G401 (cell line): ENCODE measurements around the gene TNFRSF4. TPM values are rescaled to one million over a fixed set of nuclear protein-coding genes. Genes with fewer than 3 reads are reported as not detected.
"Not testable (repeated sequence)": the region's sequence is repeated elsewhere in the genome, so short reads cannot be mapped to it uniquely, and the experiment has no call there.

ENCODE experiments used
- DNase-seq: peaks from one replicate; pipeline ENCODE4 v3.0.0-alpha.2; 2015; ENCODE audit warnings: low spot score
- in situ Hi-C: cut with HindIII; loops from 2 replicates; pipeline ENCODE4 v1.10.0; 2016; ENCODE audit warnings: low sequenced_read_pairs, mixed read lengths
- total RNA-seq: library from RNA; depleted of rRNA; stranded (reverse); fragments of >200 nt; shearing (Covaris generic); gene quantifications from 2 replicates; pipeline ENCODE4 v1.2.3, GENCODE V29; 2014

The TNFRSF4 gene
- total RNA-seq, 1 experiment from 2014 or later = not detected

DNA sequence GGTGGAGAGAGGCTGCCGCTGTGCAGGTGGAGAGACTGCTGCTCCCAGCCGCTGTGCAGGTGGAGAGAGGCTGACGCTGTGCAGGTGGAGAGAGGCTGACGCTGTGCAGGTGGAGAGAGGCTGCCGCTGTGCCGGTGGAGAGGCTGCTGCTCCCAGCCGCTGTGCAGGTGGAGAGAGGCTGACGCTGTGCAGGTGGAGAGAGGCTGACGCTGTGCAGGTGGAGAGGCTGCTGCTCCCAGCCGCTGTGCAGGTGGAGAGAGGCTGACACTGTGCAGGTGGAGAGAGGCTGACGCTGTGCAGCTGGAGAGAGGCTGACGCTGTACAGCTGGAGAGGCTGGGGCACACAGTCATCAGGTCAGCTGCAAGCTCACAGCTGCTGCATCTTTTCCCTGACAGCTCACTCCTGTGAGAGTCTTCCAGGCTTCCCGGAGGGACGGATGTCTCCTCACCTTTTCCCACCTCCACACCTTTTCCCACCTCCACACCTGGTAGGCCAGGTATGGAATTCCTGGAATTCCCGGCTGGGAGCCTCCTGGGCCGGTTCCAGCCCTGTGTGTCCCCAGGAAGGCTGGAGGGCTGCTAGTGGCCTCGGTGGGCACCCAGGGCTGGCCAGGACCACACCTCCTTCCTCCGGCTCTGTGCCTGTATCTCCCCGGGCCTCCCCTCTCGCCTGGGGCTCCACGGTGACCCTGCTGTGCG is 37.7 kb downstream of the TNFRSF4 start:
- DNase-seq, in situ Hi-C loops: not testable (repeated sequence)

DNA sequence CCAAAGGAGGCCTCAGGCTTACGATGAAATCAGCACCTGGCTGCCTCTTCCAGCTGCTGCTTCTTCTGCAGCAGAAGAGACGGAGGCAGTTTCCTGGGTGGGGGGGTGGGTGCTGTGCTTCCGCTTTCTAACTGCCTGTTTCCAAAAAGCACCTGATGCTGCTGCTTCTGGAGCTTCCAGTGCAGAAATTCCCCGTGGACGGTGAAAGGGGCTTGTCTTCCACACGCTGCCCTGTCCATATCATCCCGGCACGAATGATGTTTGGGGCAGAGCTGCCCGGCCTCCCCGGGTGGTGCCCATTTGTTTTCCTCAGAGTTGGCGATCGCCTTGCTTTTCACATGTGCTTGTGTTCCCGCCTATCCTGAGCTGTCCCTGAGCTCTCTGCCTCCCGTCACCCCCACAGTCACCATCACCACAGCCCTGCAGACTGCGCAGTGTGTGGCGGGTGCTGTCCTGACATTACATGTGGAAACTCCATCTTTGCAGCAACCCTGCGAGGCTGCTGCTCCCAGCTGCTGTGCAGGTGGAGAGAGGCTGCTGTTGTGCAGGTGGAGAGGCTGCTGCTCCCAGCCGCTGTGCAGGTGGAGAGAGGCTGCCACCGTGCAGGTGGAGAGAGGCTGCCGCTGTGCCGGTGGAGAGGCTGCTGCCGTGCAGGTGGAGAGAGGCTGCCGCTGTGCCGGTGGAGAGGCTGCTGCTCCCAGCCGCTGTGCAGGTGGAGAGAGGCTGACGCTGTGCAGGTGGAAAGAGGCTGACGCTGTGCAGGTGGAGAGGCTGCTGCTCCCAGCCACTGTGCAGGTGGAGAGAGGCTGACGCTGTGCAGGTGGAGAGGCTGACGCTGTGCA is 38.5 kb downstream of the TNFRSF4 start:
- no peak for DNase-seq
- in situ Hi-C loops = no loop called here

DNA sequence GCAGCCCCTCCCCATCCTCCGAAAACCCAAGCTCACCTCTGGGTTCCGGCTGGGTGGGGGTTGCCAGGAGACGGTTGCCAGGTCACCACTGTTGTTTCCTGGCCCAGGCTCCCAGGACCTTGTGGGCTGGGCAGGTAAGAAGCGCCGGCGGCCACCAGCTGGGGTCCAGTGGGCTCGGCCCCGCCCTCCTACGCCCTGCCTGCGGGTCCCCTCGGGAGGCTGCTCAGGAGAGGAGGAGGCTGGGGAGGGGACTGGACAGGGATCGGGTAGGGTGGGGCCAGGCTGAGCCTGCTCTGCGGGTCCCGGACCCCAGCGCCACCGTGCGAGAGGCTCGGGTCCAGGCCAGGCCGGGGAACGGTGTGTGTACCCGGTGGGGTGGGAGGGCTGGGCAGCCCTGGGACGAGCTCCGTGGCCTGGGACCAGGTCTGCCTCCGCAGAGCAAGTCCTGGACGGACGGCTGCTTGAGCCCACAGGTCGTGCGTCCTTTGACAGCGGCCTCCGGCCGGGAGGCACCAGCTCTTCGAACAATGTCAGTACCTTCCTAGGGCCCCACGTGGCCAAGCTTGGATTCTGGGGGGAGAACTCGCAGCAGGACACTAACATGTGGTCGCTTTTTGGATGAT is 40.0 kb downstream of the TNFRSF4 start, which contains the start of gene TTLL10:
TSS of gene TTLL10 (plus strand) at position 88 of the 623 bp plus-strand sequence. CDS start 5,336 bp downstream, outside the sequence.
- no peak for DNase-seq
- in situ Hi-C loops = loop anchor here (5.0 kb wide), 1 partner anchor 47 kb away; no protein-coding TSS in a partner anchor

DNA sequence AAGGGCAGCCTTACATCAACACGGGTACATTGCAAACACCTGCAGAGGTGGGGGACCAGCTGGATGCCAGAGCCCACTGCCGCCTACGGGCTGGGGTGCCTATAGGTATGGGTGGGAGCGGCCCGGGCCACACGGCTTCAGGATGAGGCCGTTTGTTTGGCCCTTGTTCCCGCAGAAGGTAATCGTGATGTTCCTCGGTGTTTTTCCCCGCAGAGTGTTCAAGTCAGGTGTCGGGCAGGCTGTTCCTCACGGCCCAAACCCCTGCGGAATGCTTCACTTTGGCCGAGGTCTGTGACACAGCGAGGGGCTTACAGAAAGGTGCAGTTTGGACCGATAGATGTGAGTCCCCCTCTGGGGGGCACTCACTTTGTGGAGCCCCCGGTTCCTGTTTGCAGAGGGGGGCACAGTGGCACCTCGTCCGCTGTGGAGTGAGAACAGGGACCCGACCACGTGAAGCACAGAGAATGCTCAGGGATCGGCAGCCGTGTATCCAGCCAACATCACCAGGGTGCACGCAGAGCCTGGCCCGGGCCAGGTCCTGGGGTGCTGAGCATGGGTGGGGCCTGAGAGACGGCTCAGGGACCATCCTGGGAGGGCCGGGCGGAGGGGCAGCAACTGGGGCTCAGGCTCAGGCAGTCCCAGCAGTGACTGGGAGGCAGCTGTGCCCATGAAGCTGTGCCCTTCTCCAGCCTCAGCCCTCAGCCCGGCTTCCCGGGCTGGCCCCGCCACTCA is 40.7 kb downstream of the TNFRSF4 start:
- in situ Hi-C loops = loop anchor here (5.0 kb wide), 1 partner anchor 46 kb away; no protein-coding TSS in a partner anchor
- DNase-seq = no peak

DNA sequence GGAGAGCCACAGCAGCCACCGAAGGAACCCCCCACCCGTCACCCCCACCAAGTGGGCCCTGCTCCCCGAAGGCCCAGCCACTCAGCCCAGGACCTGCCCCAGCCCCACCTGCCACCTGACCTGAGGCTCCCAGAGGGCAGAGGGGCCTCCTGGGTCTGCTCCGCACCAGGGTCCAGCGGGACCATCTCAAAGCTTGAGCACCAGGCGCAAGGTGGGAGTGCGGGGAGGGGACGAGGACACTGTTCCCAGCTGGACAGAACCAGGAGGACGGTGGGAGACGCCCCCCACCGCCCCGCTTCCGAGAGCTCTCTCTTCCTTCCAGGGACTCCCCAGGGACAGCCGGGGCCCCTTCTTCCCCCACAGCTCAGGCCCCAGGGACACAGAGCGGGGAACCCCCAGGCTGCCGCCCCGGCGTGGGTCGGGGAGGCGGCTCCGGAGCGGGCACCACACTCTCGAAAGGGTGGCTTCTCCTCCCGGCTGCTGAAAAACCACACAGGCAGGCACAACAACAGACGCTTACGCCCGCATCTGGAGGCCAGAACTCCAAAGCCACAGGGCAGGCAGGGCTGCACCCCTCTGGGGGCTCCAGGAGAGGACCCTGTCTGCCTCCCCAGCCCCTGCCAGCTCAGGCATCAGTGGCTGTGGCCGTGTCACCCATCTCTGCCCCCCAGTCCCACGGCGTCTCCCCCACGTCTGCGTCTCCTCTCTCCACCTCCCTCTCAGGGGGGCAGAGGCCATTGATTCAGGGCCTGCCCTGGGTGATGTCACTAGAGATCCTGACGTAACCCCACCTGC is 42.2 kb downstream of the TNFRSF4 start:
- in situ Hi-C loops = loop anchor here (5.0 kb wide), 1 partner anchor 44 kb away; no protein-coding TSS in a partner anchor
- DNase-seq = no peak

DNA sequence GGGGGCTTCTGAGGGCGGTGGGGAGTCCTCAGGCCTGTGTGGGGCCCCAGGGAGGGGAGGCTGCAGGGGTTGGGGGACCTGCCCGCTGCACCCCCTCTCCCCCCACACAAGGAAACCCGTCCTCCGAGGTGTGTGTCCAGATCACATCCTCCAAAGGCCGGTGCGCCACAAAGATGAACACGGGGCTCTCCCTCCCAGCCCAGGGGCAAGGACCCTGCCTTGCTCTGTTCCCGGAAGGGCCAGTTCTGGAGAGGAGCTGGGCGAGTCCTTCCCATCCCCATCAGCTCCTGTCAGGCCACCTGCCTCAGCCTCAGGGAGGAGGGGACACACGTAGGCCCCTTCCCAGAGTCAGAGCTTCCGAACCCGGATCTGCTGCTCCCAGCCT is 42.8 kb downstream of the TNFRSF4 start:
- no peak for DNase-seq
- in situ Hi-C loops = loop anchor here (5.0 kb wide), 1 partner anchor 44 kb away; no protein-coding TSS in a partner anchor

DNA sequence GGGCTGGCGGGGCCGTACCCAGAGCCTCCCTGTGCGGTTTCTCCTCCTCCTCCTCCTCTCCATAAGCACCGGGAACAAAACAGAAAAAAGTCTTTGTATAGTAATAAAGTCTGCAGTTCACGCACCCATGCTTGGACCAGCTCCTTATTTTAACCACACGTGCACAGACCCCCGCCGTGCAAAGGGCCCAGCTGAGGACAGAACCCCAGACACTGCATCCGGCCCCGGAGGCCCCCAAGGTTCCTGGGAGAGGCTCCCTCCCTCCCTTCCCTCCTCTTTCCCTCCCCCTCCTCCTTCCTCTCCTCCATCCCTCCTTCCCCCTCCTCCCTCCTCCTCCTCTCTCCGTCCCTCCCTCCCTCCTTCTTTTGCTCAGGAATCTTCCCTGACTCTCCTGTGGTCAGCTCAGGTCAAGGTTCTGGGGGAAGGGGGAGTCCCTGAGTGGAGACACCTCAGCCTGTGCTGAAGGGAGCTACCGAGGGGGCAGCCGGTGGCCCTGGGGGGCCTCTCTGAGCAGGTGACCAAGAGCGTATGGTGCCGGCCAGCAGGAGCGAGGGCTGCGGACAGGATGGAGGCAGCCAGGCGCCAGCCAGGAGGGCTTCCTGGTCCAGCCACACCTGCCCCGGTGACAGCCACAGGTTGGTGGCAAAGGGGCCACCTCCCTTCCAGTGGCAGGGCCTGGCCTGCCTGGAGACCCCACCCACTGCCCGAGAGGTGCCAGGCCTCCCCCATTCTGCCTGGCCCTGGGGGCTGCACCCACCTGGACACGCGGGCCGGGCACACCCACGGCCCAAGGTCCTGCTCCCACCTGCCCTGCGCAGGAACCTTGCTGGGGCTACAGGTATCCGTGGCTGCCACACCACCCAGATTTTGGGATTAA is 43.5 kb downstream of the TNFRSF4 start:
- DNase-seq = no peak
- in situ Hi-C loops = loop anchor here (5.0 kb wide), 1 partner anchor 43 kb away; no protein-coding TSS in a partner anchor

DNA sequence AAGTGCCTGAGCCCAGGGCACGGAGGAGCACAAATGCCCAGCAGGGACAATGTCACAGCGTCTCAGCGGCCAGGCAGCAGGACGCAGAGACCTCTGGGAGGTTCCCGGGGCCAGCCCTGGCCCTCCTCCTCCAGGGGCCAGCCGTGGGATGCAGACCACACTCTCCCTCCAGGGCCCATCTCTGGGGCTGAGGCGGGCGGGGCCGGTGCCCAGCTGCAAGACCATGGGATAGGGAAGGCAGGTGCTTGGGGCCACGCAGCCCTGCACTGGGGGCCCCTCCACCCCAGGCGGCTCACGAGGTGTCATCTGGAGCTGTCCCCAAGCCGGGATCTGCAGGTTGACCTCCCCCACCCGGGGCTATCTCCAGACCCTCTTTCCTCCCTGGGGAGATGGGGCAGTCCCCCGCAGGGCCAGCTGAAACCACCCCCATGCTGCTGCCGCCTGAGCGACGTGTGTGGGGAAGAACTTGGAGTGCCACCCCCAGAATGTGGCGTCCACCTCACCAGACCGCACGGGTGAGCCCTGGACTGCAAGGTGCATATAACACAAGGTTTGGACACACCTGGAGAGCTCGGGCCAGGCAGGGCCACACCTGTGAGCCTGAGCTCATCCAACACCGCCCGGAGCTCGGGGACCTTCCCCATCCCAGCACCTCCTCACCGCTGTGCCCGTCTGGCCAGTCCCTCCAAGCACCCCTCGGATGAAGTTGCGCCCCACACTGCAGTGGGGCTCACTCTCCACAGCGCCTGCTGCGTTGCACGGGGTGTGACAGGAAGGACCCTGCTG is 44.3 kb downstream of the TNFRSF4 start:
- in situ Hi-C loops = loop anchor here (5.0 kb wide), 1 partner anchor 42 kb away; no protein-coding TSS in a partner anchor
- no peak for DNase-seq

DNA sequence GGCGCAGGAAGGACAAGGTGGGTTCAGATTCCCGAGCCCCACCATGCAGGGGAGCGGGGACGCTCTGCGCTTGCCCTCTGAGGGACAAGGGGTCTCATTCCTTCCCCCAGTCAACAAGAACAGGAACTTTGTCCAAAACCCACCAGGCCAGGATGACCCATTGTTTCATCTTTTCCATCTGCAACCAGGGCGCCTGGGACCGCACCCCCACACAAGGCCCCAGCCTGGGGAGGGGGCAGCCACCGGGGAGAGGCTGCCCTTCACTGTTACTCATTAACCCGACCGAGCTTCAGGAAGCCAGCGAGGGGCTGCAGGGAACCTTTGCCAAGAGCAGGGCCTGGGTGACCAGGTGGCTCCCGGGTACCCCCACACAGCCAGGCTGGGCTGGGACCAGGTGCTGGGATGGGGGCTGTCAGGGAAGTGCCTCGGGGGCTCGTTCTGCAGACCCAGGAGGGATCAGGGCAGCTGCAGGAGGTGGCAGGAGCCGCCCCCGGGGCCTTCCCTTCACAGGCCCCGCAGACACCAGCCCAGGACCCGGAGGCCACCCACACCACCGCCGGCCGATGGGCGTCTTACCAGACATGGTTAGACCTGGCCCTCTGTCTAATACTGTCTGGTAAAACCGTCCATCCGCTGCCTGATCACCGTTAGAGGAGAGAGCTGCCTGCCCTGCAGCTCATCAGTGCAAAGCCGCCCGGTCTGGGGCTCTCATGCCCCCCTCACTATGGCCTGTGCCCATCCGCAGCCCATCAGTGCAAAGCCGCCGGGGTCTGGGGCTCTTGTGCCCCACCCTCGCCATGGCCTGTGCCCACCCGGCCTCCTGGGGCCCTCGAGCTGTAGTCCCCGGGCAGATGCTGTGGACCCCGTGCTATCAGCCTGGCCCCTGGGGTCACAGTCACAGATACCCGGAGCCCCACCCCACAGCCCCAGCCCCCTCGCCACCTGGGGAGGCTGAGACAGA is 45.2 kb downstream of the TNFRSF4 start:
- DNase-seq = no peak
- in situ Hi-C loops = no loop called here

DNA sequence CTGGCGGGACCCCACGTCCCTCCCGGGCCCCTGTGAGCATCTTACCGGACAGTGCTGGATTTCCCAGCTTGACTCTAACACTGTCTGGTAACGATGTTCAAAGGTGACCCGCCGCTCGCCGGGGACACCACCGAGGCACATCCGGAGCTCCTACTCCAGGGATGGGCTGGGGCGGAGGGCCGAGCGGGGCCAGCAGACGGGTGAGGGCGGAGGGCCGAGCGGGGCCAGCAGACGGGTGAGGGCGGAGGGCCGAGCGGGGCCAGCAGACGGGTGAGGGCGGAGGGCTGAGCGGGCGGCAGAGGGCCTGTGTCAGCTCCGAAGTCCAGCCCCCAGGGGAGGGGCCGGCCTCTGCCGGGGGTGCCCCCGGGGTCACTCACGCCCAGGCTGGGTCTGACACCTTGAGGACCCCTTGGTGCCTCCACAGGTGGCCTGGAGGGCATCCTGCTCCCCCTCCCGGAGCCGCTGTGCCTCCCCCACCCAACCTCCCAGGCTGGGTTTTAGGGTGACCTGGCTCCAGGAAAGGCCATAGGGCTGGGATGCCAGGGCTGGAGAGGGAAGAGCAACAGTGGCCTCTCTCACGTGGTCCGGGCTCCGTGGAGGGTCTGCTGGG is 46.0 kb downstream of the TNFRSF4 start:
- no peak for DNase-seq
- in situ Hi-C loops = no loop called here

DNA sequence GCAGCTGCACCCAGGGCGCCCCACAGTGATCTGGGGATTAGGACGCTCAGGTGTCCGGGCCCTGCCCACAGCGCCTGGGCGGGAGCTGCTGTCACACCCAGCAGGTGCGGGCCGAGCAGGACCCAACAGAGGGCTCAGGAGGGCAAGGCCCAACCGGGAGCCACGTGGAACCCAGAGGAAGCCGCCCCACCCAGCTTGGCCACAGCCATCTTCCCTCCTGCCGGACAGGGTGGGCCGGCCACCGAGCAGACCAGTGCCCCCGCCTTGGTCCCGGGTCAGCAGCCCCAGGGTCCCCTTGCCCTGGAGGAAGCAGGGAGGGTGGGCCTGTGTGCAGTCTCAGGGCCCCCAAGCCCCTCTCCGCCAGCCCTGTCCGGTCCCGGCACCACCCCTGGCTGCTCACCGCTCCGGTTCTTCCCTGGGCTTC is 46.5 kb downstream of the TNFRSF4 start:
- in situ Hi-C loops = no loop called here
- DNase-seq = no peak

DNA sequence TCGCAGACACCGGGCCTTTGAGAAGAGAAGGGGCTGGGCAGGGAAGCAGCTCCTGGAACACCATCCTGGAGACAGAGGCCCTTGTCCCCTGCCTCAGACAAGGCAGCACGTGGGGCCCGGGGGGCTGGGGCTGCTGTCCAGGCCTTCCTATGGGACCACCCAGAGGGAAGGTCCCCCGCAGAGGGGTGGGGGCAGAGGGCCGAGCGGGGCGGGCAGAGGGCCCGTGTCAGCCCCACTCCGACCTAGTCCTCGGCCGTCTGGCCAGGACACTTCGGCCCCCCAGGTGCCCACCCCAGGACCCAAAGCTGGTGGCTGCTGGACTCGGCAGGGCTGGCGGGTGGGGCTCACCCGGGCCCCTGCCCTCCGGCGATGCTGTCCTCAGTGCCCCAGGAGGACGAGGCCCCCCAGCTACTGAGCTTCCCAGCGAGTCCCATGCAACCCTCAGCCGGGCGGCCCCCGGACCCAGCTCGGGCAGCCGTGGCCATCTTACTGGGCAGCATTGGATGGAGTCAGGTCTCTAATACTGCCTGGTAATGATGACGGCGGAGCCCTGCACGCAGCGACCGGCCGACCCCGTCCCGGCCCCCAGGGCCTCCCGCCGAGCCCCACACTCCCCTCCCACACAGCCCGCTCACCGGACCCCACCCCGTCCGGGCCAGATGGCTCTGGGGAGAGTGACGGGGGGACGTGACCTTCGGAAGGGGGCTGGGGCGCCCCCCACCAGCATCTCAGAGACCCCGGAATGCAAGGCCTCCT is 47.1 kb downstream of the TNFRSF4 start:
- in situ Hi-C loops = no loop called here

DNA sequence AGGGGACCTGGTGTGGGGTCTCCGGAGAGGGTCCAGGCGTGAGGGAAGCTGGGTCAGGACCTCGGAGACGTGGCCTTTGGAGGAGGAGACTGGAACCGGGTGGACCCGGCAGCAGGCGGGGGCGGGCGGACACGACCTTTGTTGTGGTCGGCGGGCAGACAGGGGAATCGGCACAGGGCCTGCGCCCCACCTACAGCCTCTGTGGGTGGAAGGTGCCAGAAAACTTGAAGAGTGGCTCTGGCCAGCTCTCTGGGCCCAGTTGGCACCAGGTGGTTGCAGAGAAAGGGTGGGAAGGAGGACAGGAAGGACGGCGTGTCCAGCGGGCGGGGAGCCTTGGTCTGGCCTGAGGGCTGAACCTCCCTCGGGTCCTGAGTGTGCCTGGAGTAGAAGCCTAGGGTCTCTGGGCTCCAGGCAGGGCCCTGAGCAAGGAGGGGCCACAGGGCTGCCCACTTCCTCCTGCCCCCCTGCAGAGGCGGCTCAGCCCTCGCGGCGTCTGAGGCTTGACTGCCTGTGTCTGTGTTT is 48.0 kb downstream of the TNFRSF4 start:
- in situ Hi-C loops = no loop called here
- DNase-seq = no peak

More for the DNA sequence above, 47.1 kb downstream of the TNFRSF4 start:
- DNase-seq = no peak

DNA sequence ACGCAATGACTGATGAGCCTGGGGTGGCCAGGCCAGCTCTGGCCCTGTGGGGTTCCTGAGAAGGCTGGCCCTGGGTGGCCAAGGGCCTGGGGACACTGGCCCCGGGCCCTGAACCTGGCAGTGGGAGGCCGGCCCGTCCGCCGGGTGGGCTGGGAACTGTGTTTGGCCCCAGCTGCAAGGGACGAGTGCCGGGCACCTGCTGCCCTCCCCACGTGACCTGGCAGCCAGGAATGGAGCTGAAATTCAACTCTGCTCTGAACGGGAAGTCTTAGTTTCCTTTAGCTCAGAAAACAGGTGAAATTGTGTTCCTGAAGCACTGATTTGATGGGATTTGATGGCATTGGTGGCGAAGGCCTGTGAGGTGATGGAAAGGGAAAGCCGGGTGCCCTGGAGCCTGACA is 48.5 kb downstream of the TNFRSF4 start:
- in situ Hi-C loops = no loop called here
- DNase-seq = no peak
